Measurements from ENCODE around the gene RAB11FIP4.

GRCh38 chr17:31584438-31585279 lies 193.2 kb downstream of the RAB11FIP4 start:
- TF ChIP-seq CBX1 (IDR thresholded peaks at IDR 0.05; ENCODE audit: low read depth): no peak
- TF ChIP-seq GTF3C2 (IDR thresholded peaks at IDR 0.05; ENCODE audit: borderline replicate concordance, extremely low read depth, insufficient read length): no peak
- no peak for TF ChIP-seq CC2D1A (IDR thresholded peaks at IDR 0.05)
- TF ChIP-seq RREB1 (CRISPR knock-in tag; IDR thresholded peaks at IDR 0.05): no peak
- TF ChIP-seq ZNF184 (CRISPR knock-in tag; IDR thresholded peaks at IDR 0.05): no peak

Measured in K562 (cell line).